Aorta (tissue), 5 donors: ENCODE measurements around the gene DPAGT1. TPM values are rescaled to one million over a fixed set of nuclear protein-coding genes. Genes with fewer than 3 reads are reported as not detected.

Experiments used
- ATAC-seq: fragments of 200-7000 bp; cut with Tn5 transposase; one replicate; pipeline ENCODE4 v1.9.1; 2022; ENCODE audit warnings: moderate library complexity; ENCODE audit not compliant: low FRiP score
- DNase-seq, 2 donors: peaks; one replicate each; pipeline ENCODE4 v3.0.0-alpha.2; 2020
- H3K27ac ChIP-seq, 2 donors: one replicate each; pipeline ENCODE4 v1.5.1; 2013; ENCODE audit warnings: low read length in 2 of 2, mild to moderate bottlenecking in 2 of 2, moderate library complexity in 2 of 2, control low read depth in 1 of 2, inconsistent platforms in 1 of 2, low read depth in 1 of 2
- H3K27me3 ChIP-seq, 2 donors: one replicate each; pipeline ENCODE4 v1.6.1; 2013; ENCODE audit warnings: control low read depth in 1 of 2, low read length in 1 of 2, mild to moderate bottlenecking in 1 of 2, moderate library complexity in 1 of 2; ENCODE audit not compliant: insufficient read depth in 2 of 2, control insufficient read depth in 1 of 2
- H3K36me3 ChIP-seq, 2 donors: one replicate each; pipeline ENCODE4 v1.6.1; 2013; ENCODE audit warnings: control low read depth in 1 of 2, low read length in 1 of 2, mild to moderate bottlenecking in 1 of 2; ENCODE audit not compliant: insufficient read depth in 2 of 2, control insufficient read depth in 1 of 2
- H3K4me1 ChIP-seq, 2 donors: one replicate each; pipeline ENCODE4 v1.6.1; 2013; ENCODE audit warnings: low read length in 2 of 2, control low read depth in 1 of 2, mild to moderate bottlenecking in 1 of 2, moderate library complexity in 1 of 2; ENCODE audit not compliant: insufficient read depth in 2 of 2, control insufficient read depth in 1 of 2
- H3K4me3 ChIP-seq, 2 donors: one replicate each; pipeline ENCODE4 v1.5.1; 2013; ENCODE audit warnings: low read length in 2 of 2, control low read depth in 1 of 2, mild to moderate bottlenecking in 1 of 2
- H3K9me3 ChIP-seq: one replicate; pipeline ENCODE4 v1.6.1; 2013; ENCODE audit warnings: mild to moderate bottlenecking, low read length; ENCODE audit not compliant: control insufficient read depth
- WGBS, 2 donors: extraction: QIAGEN DNeasy Blood & Tissue Kit; methylation state at CpG; one replicate each; pipeline ENCODE4 v1.1.7; 2013; 5-methylcytosine and 5-hydroxymethylcytosine counted together
- intact Hi-C, 2 donors: fragments of 100-400 bp; cut with DNase I; formaldehyde crosslinking; loops; one replicate each; pipeline versions ENCODE4 v1.14.2 to v1.15.0; 2022
- polyA plus RNA-seq, 2 donors: library from polyadenylated mRNA; stranded (reverse); fragments of 200-250 nt; gene quantifications; one replicate each; pipeline ENCODE4 v1.2.3, GENCODE V29; 2013
- total RNA-seq, 2 donors: library from RNA; stranded (reverse); fragmentation: NEBNext Ultra II Directional; extraction: Animal tissue kit (Norgen Biotek cat#: 25700); gene quantifications; one replicate each; pipeline ENCODE4 v1.2.1, GENCODE V29; 2021
- donor health status: healthy with polysubstance abuse.
- donor health status: Bipolar disorder and iron deficiency.
- donor health status: DM: no; HTN: no; CAD: no.
- donor health status: DM: no; HTN: no; CAD: no.
- donor health status: DM: yes; HTN: yes; CAD: no.

Gene DPAGT1
- total and polyA plus RNA-seq, 4 donors, result 7.3 to 41.8 (median 21.9) TPM

DNA sequence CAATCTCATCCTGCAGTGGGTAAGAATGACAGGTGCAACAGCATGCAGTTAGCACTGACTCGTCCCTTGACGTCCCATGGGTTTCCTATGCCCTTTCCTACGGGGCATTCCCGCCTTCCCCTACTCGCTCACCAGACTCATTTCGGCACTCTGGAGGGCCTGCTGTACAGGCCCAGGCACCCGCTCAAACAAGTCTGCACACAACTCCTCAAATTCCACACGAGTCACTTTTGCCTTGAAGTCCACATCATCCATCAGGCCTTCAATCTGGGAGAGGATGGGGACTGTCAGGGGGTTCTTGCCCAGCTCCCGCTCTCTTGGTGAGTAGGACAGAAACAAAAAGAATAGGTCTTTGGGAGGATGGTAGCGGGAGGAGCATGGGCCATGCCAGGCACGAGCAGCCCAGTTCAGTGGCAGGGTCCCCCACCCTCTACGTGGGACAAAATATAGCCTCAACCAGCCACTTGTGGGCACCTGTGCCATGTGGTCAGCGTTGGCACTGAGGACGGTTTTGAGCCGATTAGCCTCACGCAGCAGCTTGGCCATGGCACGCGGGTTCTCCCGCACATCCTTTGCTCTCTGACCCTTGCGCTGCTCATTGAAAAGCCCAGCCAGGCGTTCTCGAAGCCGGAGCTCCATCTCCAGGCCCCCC lies 49.4 kb downstream of the DPAGT1 start:
- H3K36me3 ChIP-seq, result peaks cover 0 to 11% of the 10 kb centered on the region in 2 donors
- no peak overlapping the region for H3K4me3 ChIP-seq
- no peaks in the 10 kb centered on the region for H3K9me3 ChIP-seq
- 90 to 92% methylated on average over 23 of the region's 23 CpGs for WGBS, 2 donors
- no peak for ATAC-seq
- H3K27ac ChIP-seq, result no peak overlapping the region
- DNase-seq, result no peak
- H3K27me3 ChIP-seq, result no peaks in the 10 kb centered on the region
- peaks cover 0 to 5% of the 10 kb centered on the region in 2 donors for H3K4me1 ChIP-seq
- intact Hi-C loops, result no loop called here

DNA sequence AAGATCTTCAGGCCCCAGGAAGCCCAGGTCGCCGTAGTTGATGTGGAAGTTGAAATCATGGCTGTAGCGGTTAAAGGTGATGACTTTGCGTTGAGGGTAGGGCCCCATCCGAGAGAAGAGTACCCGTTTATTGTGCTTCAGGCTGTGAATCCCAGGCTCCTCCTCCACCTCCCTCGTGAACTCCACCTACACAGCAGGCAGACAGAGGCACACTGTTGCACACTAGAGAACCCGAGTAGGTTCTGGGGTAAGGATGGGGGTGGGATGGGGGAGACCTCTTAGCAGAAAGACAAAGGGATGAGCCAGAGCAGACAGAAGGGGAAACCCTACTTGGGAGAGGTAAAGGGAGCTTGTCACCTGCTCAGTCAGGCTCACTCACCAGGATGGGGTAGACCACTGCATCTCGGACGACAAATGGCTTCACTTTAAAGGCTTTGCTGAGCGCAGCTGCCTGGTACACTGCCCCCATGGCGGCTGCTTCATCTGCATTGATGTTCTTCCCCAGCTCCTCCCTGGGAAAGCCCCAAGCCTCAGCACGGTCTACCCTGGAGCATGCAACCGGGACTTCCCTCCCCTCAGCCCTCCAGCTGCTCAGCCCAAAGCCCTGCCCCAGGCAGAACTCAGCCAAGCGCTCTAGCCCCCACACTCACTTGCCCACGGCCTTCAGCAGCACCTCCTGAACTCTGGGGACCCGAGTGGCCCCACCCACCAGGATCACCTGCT lies 50.1 kb downstream of the DPAGT1 start:
- 88 to 90% methylated on average over 17 of the region's 17 CpGs for WGBS, 2 donors
- Histone ChIP-seq H3K27ac (no peak overlapping the region), H3K36me3 (peaks cover 0 to 11% of the 10 kb centered on the region in 2 donors), H3K4me3 (no peak overlapping the region), H3K9me3 (no peaks in the 10 kb centered on the region), H3K27me3 (no peaks in the 10 kb centered on the region), H3K4me1 (peaks cover 0 to 5% of the 10 kb centered on the region in 2 donors)
- intact Hi-C loops, result no loop called here
- ATAC-seq (no peak), DNase-seq (no peak)

DNA sequence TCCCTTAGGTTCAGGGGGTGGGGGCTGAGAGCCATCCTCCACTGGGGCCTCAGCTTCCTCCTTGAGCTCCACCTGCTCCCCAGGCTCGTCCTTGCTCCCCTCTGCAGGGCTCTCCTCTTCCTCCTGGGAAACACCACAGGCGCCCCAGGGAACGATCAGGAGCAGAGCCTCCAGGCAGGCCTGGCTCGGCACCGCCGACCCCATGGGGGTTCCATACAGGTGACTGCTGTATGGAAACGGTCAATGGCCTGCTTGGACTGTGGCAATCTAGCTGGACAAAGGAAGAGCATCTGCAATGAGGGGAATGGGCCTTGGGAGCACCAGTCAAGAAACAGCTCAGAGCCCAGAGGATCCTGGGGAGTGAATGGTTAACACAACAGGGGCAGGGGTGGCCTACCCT lies 52.6 kb downstream of the DPAGT1 start:
- H3K27me3 ChIP-seq, result no peaks in the 10 kb centered on the region
- H3K4me1 ChIP-seq, result no peaks in the 10 kb centered on the region
- 94 to 95% methylated on average over 7 of the region's 7 CpGs for WGBS, 2 donors
- peaks cover 0 to 13% of the 10 kb centered on the region in 2 donors for H3K36me3 ChIP-seq
- intact Hi-C loops, result no loop called here
- no peak for DNase-seq
- H3K9me3 ChIP-seq, result no peaks in the 10 kb centered on the region
- H3K27ac ChIP-seq, result no peak overlapping the region
- no peak overlapping the region for H3K4me3 ChIP-seq
- ATAC-seq, result no peak

DNA sequence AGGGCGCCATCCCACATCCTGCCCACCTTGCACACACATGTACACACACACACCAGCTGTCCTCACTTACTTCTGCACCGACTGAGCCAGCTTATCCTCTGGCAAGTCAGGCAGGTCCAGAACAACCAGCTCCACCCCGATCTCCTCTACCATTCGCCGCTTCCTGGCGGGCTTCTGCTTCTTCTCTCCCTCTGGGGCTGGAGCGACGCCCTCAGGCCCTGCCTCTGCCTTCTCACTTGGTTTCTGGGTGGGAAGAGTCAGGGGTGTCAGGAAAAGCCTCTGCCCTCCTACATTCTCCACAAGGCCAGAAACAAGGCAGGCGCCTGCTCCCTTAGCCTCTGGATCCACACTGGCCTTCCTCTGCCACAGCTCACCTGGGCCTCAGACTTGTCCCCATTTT lies 53.0 kb downstream of the DPAGT1 start:
- Histone ChIP-seq H3K4me3 (no peak overlapping the region), H3K4me1 (no peaks in the 10 kb centered on the region), H3K9me3 (no peaks in the 10 kb centered on the region), H3K36me3 (peaks cover 0 to 10% of the 10 kb centered on the region in 2 donors), H3K27me3 (no peaks in the 10 kb centered on the region), H3K27ac (no peak overlapping the region)
- intact Hi-C loops, result no loop called here
- DNase-seq (no peak), ATAC-seq (no peak)
- WGBS, 2 donors, result 93 to 96% methylated on average over 9 of the region's 9 CpGs

DNA sequence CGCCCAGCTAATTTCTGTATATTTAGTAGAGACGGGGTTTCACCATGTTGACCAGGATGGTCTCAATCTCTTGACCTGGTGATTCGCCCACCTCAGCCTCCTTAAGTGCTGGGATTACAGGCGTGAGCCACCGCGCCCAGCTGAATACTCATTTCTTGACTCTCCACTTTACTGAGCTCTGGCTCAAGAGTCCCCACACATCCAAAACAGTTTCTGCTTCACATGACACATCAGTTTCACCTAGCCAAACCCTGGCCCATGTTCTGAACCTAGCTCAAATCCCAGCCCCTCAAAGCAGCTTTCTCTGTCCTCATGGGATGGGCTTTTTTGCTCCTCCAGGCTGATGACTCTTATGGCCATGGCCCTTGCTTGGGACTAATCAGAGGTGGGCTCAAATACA lies 54.4 kb downstream of the DPAGT1 start:
- no peak for ATAC-seq
- no peaks in the 10 kb centered on the region for H3K27me3 ChIP-seq
- H3K27ac ChIP-seq, result no peak overlapping the region
- no peaks in the 10 kb centered on the region for H3K4me1 ChIP-seq
- peaks cover 0 to 10% of the 10 kb centered on the region in 2 donors for H3K36me3 ChIP-seq
- no peak overlapping the region for H3K4me3 ChIP-seq
- 96 to 97% methylated on average over 6 of the region's 6 CpGs for WGBS, 2 donors
- no peaks in the 10 kb centered on the region for H3K9me3 ChIP-seq
- intact Hi-C loops, result no loop called here
- no peak for DNase-seq

Other genes with a start within 250 kb of the DPAGT1 start
- gene CXCR5, start 218.0 kb downstream of the DPAGT1 start, total RNA-seq, result under 1 TPM; 0.06 to 0.27 TPM
- gene CXCR5, start 218.0 kb downstream of the DPAGT1 start, polyA plus RNA-seq, result under 1 TPM; 0.13 to 0.69 TPM
- 10 to 100 TPM; 73.5 to 92.9 TPM for gene BCL9L, start 175.9 kb downstream of the DPAGT1 start, total RNA-seq
- 10 to 100 TPM; 12.5 to 21.1 TPM for gene BCL9L, start 175.9 kb downstream of the DPAGT1 start, polyA plus RNA-seq
- gene UPK2, start 145.6 kb downstream of the DPAGT1 start, total RNA-seq, result not detected
- gene UPK2, start 145.6 kb downstream of the DPAGT1 start, polyA plus RNA-seq, result not detected
- not detected for gene FOXR1, start 130.1 kb downstream of the DPAGT1 start, total RNA-seq
- not detected for gene FOXR1, start 130.1 kb downstream of the DPAGT1 start, polyA plus RNA-seq
- gene CENATAC, start 103.7 kb downstream of the DPAGT1 start, total RNA-seq, result 10 to 100 TPM; 56.4 to 61.8 TPM
- 100 to 1,000 TPM in 1 of 2 donors, 10 to 100 TPM in 1; 10.3 to 138 TPM for gene CENATAC, start 103.7 kb downstream of the DPAGT1 start, polyA plus RNA-seq
- 100 to 1,000 TPM; 804 to 820 TPM for gene RPS25, start 83.5 kb downstream of the DPAGT1 start, total RNA-seq
- 1,000 to 10,000 TPM; 2,334 to 4,827 TPM for gene RPS25, start 83.5 kb downstream of the DPAGT1 start, polyA plus RNA-seq
- gene TRAPPC4, start 83.1 kb downstream of the DPAGT1 start, total RNA-seq, result 10 to 100 TPM; 49.6 to 54.3 TPM
- 10 to 100 TPM; 33.8 to 53.6 TPM for gene TRAPPC4, start 83.1 kb downstream of the DPAGT1 start, polyA plus RNA-seq
- 10 to 100 TPM in 1 of 2 donors, 1 to 10 TPM in 1; 7.8 to 12.9 TPM for gene SLC37A4, start 71.0 kb downstream of the DPAGT1 start, total RNA-seq
- 1 to 10 TPM; 8.5 to 8.9 TPM for gene SLC37A4, start 71.0 kb downstream of the DPAGT1 start, polyA plus RNA-seq
- 100 to 1,000 TPM; 101 to 145 TPM for gene HYOU1, start 44.6 kb downstream of the DPAGT1 start, total RNA-seq
- gene HYOU1, start 44.6 kb downstream of the DPAGT1 start, polyA plus RNA-seq, result 10 to 100 TPM; 35.7 to 35.9 TPM
- 10 to 100 TPM; 24.9 to 28.0 TPM for gene VPS11, start 34.0 kb downstream of the DPAGT1 start, total RNA-seq
- gene VPS11, start 34.0 kb downstream of the DPAGT1 start, polyA plus RNA-seq, result 10 to 100 TPM; 21.8 to 60.5 TPM
- 1 to 10 TPM; 6.9 to 8.1 TPM for gene HMBS, start 17.0 kb downstream of the DPAGT1 start, total RNA-seq
- 1 to 10 TPM; 4.4 to 9.2 TPM for gene HMBS, start 17.0 kb downstream of the DPAGT1 start, polyA plus RNA-seq
- 10 to 100 TPM in 1 of 2 donors, 1 to 10 TPM in 1; 9.5 to 10.1 TPM for gene C2CD2L, start 5.5 kb upstream of the DPAGT1 start, total RNA-seq
- gene C2CD2L, start 5.5 kb upstream of the DPAGT1 start, polyA plus RNA-seq, result 10 to 100 TPM in 1 of 2 donors, 1 to 10 TPM in 1; 6.6 to 10.3 TPM
- 10 to 100 TPM; 14.3 to 32.4 TPM for gene HINFP, start 19.7 kb upstream of the DPAGT1 start, total RNA-seq
- gene HINFP, start 19.7 kb upstream of the DPAGT1 start, polyA plus RNA-seq, result 10 to 100 TPM; 12.1 to 23.1 TPM
- gene ABCG4, start 47.2 kb upstream of the DPAGT1 start, total RNA-seq, result under 1 TPM; 0.45 to 0.75 TPM
- gene ABCG4, start 47.2 kb upstream of the DPAGT1 start, polyA plus RNA-seq, result under 1 TPM in 1 of 2 donors, not detected in 1; 0.75 TPM
- gene NLRX1, start 66.9 kb upstream of the DPAGT1 start, total RNA-seq, result 10 to 100 TPM; 12.1 to 17.3 TPM
- gene NLRX1, start 66.9 kb upstream of the DPAGT1 start, polyA plus RNA-seq, result 1 to 10 TPM; 5.9 to 9.8 TPM
- under 1 TPM in 1 of 2 donors, not detected in 1; 0.26 TPM for gene NHERF4, start 83.6 kb upstream of the DPAGT1 start, total RNA-seq
- gene NHERF4, start 83.6 kb upstream of the DPAGT1 start, polyA plus RNA-seq, result 10 to 100 TPM in 1 of 2 donors, under 1 TPM in 1; 0.10 to 13.6 TPM
- gene CBL, start 104.5 kb upstream of the DPAGT1 start, total RNA-seq, result 10 to 100 TPM; 33.0 to 37.4 TPM
- 1 to 10 TPM; 3.8 to 5.5 TPM for gene CBL, start 104.5 kb upstream of the DPAGT1 start, polyA plus RNA-seq
- gene MCAM, start 215.3 kb upstream of the DPAGT1 start, total RNA-seq, result 1,000 to 10,000 TPM in 1 of 2 donors, 100 to 1,000 TPM in 1; 525 to 1,386 TPM
- 100 to 1,000 TPM; 274 to 486 TPM for gene MCAM, start 215.3 kb upstream of the DPAGT1 start, polyA plus RNA-seq
- gene RNF26, start 232.7 kb upstream of the DPAGT1 start, total RNA-seq, result 10 to 100 TPM; 16.8 to 17.5 TPM
- 10 to 100 TPM in 1 of 2 donors, 1 to 10 TPM in 1; 9.4 to 16.5 TPM for gene RNF26, start 232.7 kb upstream of the DPAGT1 start, polyA plus RNA-seq
- gene C1QTNF5, start 239.0 kb upstream of the DPAGT1 start, total RNA-seq, result 10 to 100 TPM; 42.4 to 88.2 TPM
- gene C1QTNF5, start 239.0 kb upstream of the DPAGT1 start, polyA plus RNA-seq, result 10 to 100 TPM; 19.1 to 22.3 TPM
- not detected for gene MFRP, start 244.9 kb upstream of the DPAGT1 start, total RNA-seq
- not detected for gene MFRP, start 244.9 kb upstream of the DPAGT1 start, polyA plus RNA-seq